HCEC 1CT (cell line): ENCODE data around the gene MYMK.
A peak's percentile ranks its signal among the peaks of the same experiment; 100 is the strongest.
"Not testable (repeated sequence)": the region's sequence is repeated elsewhere in the genome, so short reads cannot be mapped to it uniquely, and the experiment has no call there.

ENCODE experiments used
- DNase-seq: peaks from one replicate; pipeline ENCODE4 v3.0.0-alpha.2; 2017

The MYMK gene, protein sequence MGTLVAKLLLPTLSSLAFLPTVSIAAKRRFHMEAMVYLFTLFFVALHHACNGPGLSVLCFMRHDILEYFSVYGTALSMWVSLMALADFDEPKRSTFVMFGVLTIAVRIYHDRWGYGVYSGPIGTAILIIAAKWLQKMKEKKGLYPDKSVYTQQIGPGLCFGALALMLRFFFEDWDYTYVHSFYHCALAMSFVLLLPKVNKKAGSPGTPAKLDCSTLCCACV

GRCh38 chr9:133524679-133525228 is at the start of gene MYMK:
Gene MYMK (minus strand): TSS chr9:133524959. CDS start chr9:133524844, 115 bp downstream.
- no peak for DNase-seq

DNA sequence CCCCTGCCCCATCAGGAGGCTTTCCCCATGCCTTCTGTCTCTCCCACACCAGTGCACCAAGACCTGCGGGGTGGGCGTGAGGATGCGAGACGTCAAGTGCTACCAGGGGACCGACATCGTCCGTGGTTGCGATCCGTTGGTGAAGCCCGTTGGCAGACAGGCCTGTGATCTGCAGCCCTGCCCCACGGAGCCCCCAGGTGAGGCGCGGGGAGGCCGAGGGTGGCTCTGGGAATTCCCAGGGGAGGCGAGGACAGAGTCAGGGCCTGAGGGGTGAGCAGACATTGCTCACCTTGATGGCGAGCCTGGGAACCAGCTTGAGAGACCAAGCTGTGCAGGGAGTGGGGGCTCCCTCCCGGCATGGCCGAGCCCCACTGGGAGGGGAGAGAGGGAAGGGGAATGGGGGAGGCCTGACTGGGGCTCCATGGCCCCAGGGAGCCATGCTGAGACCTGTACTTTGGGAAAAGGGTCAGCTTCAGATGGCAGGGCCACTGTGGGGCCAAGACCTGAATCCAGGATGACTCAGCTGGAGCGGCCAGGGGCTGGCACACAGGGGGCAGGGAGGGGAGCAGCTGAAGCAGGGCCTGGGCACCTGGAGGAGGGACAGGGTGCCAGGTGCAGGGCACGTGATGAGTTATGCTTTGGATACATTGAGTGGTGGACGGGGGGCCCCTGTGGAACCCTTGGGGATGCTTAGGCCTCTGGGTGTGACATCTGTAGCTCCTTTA is 49.2 kb upstream of the MYMK start:
- DNase-seq, result no peak

DNA sequence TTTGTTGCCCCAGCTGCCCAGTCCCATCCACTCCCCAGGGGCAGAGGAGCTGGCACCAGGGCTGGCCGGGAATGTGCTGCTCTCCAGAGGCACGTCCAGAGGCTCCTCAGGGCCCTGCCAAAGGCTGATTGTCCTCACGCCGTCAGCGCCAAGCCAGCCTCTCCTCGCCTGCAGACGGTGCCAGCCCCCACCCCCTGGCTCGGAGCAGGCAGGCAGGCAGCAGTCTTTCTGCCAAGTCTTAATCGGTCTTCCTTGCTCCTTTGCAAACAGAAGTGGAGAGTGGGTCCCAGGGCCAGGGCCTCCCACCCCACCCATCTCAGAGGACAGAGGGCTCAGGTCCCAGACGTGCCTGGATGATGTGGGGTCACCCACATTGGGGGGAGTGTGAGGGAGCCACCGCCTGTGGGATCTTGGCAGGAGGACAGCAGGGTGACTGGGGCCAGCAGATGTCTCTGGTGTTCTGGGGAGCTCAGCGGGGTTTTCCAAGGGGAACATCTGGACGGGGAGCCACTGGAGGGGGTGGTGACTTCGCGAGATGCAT is 48.1 kb upstream of the MYMK start:
- no peak for DNase-seq

- no peak for DNase-seq
Observed at GRCh38 chr9:133571896-133572595, 47.3 kb upstream of the MYMK start.

DNA sequence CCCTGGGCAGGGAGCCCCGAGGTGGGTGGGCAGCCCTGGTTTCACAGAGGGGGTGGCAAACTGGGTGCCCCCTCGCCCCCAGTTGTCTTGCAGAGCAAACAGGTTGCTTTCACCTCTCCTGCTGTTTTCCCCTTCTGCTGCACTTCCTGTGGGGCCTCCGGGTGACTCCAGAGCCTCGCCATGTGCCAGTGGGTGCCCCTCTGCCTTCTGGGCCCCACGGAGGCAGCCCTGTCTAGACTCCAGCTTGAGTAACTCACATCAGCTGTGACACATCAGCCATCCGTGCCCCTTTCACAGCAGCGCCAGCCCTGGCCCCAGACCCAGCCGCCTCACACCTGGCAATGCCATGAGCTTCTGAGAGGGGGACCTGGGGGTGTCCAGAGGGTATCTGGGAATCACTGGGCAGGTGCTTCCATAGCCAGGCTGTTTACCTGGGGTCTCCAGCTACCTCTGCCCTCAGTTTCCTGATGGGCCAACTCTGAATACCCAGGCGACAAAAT is 46.7 kb upstream of the MYMK start:
- DNase-seq, result no peak

GRCh38 chr9:133570691-133571080 is 45.9 kb upstream of the MYMK start:
- no peak for DNase-seq

- no peak for DNase-seq
Observed at GRCh38 chr9:133569891-133570690, 45.3 kb upstream of the MYMK start.

GRCh38 chr9:133569121-133569785 is 44.5 kb upstream of the MYMK start:
- DNase-seq, result no peak

DNA sequence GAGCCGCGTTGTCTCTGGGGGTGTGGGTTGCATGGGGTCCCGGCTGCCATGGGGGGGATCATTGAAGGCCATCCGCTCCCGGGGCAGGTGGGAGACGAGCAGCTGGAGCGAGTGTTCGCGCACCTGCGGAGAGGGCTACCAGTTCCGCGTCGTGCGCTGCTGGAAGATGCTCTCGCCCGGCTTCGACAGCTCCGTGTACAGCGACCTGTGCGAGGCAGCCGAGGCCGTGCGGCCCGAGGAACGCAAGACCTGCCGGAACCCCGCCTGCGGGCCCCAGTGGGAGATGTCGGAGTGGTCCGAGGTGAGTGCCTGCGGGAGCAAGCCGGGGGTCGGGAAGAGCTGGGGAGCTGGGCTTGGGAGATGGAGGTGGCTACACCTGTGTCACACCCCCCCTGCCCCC is 43.4 kb upstream of the MYMK start:
- DNase-seq, result no peak

- no peak for DNase-seq
Observed at GRCh38 chr9:133566817-133567216, 42.1 kb upstream of the MYMK start.

GRCh38 chr9:133566382-133566781 is 41.6 kb upstream of the MYMK start:
- DNase-seq, result no peak

GRCh38 chr9:133564451-133565116 is 39.8 kb upstream of the MYMK start:
- no peak for DNase-seq

- DNase-seq, result not testable (repeated sequence)
Observed at GRCh38 chr9:133563814-133564213, 39.1 kb upstream of the MYMK start.

DNA sequence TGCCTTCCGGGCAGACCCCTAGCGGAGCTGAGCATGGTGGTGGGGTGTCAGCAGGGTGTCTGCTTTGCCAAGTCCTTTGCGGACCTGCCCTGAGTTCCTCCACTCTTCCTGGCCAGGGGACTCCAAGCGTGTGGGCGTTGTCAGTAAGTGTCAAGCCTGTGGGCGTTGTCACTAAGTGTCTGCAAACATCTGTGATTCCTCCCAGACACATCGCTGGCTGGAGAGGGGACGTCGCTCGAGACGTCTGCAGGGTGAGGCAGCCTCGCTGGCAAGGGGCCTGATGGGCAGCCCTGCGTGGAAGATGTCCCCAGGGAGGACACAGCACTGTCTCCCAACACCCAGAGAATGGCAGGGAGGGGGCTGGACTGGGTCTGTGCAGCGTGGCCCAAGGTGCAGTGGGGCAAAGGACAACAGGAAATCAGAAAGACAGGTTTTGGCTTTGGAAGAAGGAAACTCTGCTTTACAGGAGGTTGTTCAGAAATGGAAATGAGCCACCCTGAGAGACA is 38.6 kb upstream of the MYMK start:
- no peak for DNase-seq

DNA sequence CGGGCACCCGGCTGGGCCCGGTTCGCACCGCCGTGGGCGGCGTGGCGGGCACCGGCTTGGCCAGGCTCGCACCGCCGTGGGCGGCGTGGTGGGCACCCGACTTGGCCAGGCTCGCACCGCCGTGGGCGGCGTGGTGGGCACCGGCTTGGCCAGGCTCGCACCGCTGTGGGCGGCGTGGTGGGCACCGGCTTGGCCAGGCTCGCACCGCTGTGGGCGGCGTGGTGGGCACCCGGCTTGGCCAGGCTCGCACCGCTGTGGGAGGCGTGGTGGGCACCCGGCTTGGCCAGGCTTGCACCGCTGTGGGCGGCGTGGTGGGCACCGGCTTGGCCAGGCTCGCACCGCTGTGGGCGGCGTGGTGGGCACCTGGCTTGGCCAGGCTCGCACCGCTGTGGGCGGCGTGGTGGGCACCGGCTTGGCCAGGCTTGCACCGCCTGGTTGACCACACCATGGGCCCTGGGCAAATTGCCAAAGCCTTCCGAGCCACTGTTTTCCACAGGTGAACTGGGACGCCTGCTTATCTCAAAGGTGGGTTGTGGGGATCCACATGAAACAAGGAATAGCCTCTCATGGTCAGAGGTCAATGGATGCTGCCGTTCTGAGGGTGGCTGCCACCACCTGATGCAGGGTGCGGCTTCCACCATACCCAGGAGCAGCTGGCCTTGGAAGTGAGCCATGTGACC is 38.0 kb upstream of the MYMK start:
- DNase-seq, result no peak

GRCh38 chr9:133561976-133562554 is 37.3 kb upstream of the MYMK start:
- no peak for DNase-seq

GRCh38 chr9:133560944-133561343 is 36.2 kb upstream of the MYMK start:
- no peak for DNase-seq

GRCh38 chr9:133560311-133560710 is 35.6 kb upstream of the MYMK start:
- DNase-seq, result no peak

DNA sequence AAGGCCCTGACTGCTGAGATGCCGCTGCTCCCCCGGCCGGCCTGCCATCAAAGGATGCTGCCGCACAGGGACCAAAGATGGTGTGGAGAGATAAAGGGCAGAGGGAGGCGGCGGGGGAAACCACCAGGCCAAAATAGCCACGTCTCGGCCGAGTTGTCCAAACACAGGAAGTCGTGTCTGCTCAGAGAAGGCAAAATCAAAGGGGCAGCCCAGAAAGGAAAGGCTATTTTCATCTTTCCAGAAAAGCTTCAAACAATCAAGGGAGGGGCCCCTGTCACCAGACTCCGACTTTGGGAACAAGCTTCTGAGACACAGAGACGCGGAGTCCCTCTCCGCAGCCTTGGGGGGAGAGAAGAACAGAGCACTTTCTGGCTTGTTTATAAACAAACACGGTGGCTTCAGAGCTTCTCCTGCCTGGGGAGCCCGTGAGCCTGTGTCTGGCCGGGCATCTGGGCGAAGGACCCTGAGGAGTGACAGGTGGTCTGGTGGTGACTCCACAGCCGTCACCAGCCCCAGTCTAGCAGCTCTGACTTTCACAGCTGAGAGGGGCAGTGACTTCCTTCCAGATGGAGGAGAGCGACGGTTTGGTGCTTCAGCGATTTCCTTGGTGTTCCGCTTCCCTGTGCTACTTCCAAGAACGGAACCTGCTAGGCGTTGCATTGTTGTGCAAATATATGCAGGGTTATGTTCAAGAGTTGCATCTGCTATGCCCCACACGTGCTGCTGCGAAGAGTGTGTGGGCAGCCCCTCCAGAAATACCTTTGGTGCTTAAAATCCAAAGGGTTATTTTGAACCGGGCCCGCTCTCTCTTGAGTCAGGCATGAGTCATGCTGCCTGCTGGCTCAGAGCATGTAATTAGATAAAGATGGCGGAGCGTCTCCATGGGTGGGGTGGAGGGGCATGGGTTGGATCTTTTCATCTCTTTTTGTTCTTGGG is 33.7 kb upstream of the MYMK start:
- DNase-seq, result peak; percentile 57
